GM10847 (cell line): ENCODE results near the gene BRINP1.

Experiments used
- POLR2A ChIP-seq: IDR thresholded peaks from 2 replicates; pipeline ENCODE4 v1.6.1; 2011; ENCODE audit not compliant: insufficient read length; ENCODE audit errors: extremely low read depth

BRINP1 gene

GRCh38 chr9:119368681-119369581 is at the start of gene BRINP1:
Gene BRINP1 (minus strand): TSS chr9:119369435. CDS start chr9:119313355, 56,080 bp downstream.
- TF ChIP-seq POLR2A, result no peak

DNA sequence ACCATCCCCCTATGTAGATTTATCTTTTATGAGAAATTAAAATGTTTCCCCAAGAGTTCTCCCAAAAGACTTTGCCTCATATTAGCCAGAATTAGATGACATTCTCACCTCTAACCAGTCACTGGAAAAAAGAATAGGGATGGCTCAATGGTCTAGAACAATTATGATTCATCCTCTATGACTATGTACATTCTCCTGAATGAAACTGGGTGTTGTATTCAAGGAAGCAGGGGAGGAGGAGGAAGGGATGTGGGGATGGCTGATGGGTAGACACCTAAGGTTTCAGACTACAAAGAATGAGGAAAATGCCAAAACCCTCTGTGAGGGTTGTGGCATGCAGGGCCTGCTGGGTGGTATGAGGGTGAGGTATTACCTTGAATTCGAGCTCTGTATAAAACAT is 49.5 kb upstream of the BRINP1 start:
- no peak for TF ChIP-seq POLR2A

DNA sequence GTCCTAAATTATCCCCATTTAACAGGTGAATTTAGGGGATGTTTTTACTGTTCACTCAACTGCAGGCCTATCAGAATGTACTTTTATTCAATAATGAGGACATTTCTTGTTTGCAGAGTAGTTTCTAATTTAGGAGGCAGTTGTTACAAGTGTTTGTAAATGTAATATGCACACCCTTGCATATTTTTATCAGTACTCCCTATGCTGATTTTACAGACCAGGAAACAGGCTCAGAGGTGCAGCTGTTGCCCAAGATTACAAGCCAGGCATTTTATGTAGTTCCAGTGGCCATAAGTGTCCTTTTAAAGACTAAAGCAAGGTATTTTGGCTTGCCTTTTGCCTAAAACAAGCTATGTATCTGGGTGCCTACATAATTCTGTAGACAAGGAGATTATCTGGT is 47.6 kb upstream of the BRINP1 start:
- no peak for TF ChIP-seq POLR2A

DNA sequence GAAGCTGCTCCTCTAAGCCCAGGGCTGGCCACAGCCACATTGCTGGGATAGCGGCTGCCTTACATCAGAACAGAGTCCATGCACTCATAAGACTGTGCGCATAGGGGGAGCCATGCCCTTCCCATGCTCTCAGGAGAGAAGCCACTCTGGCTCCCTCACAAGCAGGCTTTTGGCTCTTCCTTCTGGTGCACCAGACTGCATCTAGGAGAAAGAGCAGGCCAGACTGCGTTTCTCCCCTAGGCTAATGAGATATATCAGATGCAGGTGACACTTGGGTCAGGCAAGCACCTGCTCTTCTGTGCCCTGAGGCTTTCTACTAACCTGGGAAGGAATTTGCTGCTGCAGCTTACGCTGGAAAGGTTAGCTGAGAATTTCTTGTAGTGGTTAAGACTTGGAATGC is 43.2 kb upstream of the BRINP1 start:
- TF ChIP-seq POLR2A, result no peak

DNA sequence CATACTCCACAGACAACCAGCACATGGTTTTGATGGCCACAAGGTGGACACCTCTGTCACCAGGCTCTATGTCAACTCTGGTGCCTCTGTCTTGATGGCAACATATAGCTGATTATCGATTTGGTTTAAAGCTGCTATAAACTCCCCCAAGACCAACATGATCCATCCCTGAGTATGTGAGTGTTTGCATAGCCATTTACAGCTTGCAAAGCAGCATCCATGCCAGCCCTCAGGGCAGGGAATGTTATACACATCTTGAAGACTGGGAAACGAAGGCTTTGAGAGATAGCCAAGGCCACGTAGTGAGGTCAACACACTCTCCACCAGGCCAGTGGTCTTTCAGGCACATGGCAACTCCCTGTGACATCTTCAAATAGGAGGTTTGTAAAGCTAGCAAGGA is 40.3 kb upstream of the BRINP1 start:
- TF ChIP-seq POLR2A, result no peak

- no peak for TF ChIP-seq POLR2A
Observed at GRCh38 chr9:119400606-119401005, 31.4 kb upstream of the BRINP1 start.

- no peak for TF ChIP-seq POLR2A
Observed at GRCh38 chr9:119398350-119398749, 29.1 kb upstream of the BRINP1 start.

DNA sequence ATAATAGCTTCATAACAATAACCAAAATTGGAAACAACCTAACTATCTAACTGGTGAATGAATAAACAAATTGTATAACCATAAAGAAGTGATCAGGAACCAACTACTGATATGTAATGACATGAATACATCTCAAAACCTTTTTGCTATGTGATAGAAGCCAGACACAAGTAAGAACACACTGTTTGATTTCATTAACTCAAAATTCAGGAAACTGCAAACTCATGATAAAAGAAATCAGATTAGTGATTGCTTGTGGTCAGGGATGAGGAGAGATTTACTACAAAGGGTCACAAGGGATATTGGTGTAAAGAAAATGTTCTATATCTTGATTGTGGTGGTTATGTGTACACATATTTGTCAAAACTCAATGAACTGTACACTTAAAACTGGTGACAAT is 22.6 kb upstream of the BRINP1 start:
- TF ChIP-seq POLR2A, result no peak

DNA sequence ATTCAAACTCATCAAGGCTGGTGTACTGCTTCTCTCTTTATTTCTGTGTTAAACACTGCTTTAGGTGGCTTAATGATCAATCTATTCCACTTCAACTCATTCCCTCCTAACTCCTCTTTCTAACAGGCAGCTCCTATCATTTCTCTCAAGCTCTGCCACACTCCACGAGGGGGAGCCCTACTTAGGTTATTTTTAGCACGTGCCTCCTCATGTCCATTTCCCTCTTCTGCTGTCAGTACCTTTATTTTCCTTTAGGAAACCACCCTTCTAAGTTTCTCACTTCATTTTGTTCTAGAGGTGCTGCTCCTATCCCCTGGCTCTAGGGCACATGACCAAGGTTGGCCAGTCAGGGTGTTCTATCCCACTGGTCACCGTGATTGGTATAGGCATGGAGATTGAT is 6.7 kb upstream of the BRINP1 start:
- TF ChIP-seq POLR2A, result no peak

GRCh38 chr9:119372951-119373350 is 3.7 kb upstream of the BRINP1 start:
- no peak for TF ChIP-seq POLR2A

DNA sequence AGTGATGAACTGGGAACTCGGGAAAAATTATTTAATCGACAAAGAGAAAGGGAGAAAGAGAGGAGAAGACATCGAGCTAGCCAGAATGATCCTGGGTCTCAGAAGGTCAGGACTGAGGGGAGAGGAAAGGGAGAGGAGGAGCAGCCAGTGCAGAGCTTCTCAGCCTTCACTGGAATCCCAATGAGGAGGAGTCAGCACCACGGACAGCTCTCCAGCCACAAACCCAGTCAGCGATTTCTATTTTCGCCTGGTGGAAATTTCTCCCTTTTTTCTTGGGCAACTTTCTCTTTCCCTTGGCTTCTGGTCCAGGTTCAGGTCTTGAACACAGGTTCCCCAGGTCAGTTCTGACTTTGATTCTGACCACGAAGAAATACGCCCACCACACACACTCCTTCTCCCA is 1.6 kb upstream of the BRINP1 start:
- TF ChIP-seq POLR2A, result no peak

DNA sequence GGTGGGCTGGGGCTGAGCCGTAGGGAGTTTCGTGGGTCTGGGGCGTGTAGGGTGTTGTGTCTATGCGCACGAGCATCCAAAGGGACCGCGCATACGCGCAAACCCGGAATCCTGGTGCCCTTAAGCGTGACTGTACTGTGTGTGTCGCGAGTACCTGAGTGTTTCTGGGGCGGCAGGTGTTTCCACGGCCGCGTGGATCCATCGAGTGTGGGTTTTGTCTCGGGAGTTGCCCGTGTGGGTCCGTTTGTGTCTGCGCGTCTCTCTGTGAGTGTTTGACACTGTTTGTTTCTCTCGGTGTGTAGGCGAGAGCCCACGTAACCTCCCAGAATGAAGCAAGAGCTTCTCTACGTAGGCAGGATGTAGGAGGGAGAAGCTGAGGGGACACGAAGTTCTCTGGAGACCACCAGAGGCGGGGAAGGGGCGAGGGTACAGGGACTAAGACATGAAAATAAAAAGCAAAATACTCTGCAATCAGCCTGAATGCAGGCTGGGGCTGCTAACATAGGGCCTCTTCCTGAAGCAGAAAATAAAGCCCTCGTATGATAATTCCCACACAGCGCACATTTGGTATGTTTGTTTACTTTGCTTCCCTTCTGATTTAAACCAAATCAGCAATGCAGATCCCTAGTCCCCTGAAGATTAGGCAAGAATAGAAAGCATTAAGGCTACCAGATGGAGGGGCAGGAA is 588 bp upstream of the BRINP1 start:
- TF ChIP-seq POLR2A, result no peak

- no peak for TF ChIP-seq POLR2A
Observed at GRCh38 chr9:119368179-119368578, 1.1 kb downstream of the BRINP1 start.

- no peak for TF ChIP-seq POLR2A
Observed at GRCh38 chr9:119367683-119368075, 1.6 kb downstream of the BRINP1 start.

DNA sequence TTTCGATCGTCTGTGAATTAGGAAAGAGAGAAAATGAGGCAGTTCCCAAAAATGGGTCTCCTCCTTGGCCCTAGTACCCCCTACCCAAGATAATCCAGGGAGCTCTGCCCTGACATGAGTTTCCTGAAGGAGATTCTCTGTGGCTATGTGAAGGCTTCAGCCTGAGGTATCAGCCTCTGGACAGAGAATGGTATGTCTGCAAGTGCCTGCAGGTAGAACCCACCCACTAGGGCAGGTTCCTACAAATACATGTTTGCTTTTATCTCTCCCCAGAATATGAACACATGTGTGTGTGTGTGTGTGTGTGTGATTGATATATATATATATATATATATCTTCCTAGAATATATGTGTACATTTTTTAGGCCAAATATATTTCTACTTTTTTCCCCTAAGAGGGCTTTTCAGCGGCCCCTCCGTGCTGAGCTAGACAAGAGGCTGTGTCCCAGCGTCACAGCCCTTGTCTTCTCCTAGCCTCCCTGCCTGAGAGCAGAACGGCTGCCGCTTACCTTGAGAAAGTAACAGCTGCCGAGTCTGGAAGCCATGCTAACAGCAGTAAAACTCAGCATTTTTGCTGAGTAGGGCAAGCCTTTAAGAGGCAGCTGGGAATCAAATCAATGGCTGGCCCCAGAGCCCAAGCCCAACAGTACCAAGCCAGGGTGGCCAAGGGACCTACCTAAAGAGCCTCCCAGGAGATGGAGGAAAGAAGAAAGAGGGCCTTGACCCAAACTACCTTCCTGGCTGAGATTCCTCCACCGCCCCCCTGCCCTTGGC is 2.1 kb downstream of the BRINP1 start:
- no peak for TF ChIP-seq POLR2A
